GM23338 (cell line): ENCODE results near the gene NFS1. TPM values are rescaled to one million over a fixed set of nuclear protein-coding genes. Genes with fewer than 3 reads are reported as not detected.

Experiments
- ATAC-seq: fragments of 200-7000 bp; cut with Tn5 transposase; 3 replicates; pipeline ENCODE4 v1.9.1; 2020
- DNase-seq: peaks from one replicate; pipeline ENCODE4 v3.0.0-alpha.2; 2015; ENCODE audit warnings: low spot score
- H2AFZ ChIP-seq: fragments of 200-600 bp; sonication (generic); 2 replicates; pipeline ENCODE4 v1.8.0; 2016; ENCODE audit warnings: antibody characterized with exemption, mild to moderate bottlenecking, moderate library complexity
- H3F3A ChIP-seq: fragments of 200-600 bp; sonication (generic); replicated peaks from 2 replicates; pipeline ENCODE4 v1.8.0; 2017; ENCODE audit warnings: antibody characterized with exemption, mixed run types, low read depth
- H3K27ac ChIP-seq: fragments of 200-600 bp; sonication (generic); 2 replicates; pipeline ENCODE4 v1.6.1; 2016; ENCODE audit warnings: low read depth
- H3K27me3 ChIP-seq: fragments of 200-600 bp; sonication (generic); 2 replicates; pipeline ENCODE4 v1.8.0; 2016; ENCODE audit warnings: mild to moderate bottlenecking, mixed run types, moderate library complexity; ENCODE audit not compliant: insufficient read depth
- H3K36me3 ChIP-seq: fragments of 200-600 bp; sonication (generic); 2 replicates; pipeline ENCODE4 v1.8.0; 2016; ENCODE audit warnings: mild to moderate bottlenecking; ENCODE audit not compliant: insufficient read depth
- H3K4me1 ChIP-seq: fragments of 200-600 bp; sonication (generic); 2 replicates; pipeline ENCODE4 v1.8.0; 2016; ENCODE audit warnings: mild to moderate bottlenecking, moderate library complexity; ENCODE audit not compliant: insufficient read depth
- H3K4me2 ChIP-seq: fragments of 200-600 bp; sonication (generic); 2 replicates; pipeline ENCODE4 v1.7.1; 2017; ENCODE audit warnings: mixed run types
- H3K4me3 ChIP-seq: fragments of 200-600 bp; sonication (generic); 2 replicates; pipeline ENCODE4 v1.6.1; 2016; ENCODE audit warnings: mixed run types
- H3K79me2 ChIP-seq: fragments of 200-600 bp; sonication (generic); replicated peaks from 2 replicates; pipeline ENCODE4 v1.8.0; 2017; ENCODE audit warnings: mild to moderate bottlenecking; ENCODE audit not compliant: insufficient read depth
- H3K9me2 ChIP-seq: fragments of 200-600 bp; sonication (generic); 2 replicates; pipeline ENCODE4 v1.8.0; 2017; ENCODE audit not compliant: insufficient read depth
- H4K20me1 ChIP-seq: fragments of 200-600 bp; sonication (generic); replicated peaks from 2 replicates; pipeline ENCODE4 v1.8.0; 2017; ENCODE audit warnings: mild to moderate bottlenecking; ENCODE audit not compliant: insufficient read depth
- H3K27ac Mint-ChIP-seq: 2 replicates; pipeline ENCODE4 v1.8.0; 2020; ENCODE audit warnings: inconsistent platforms, mild to moderate bottlenecking, moderate library complexity, mixed read lengths
- H3K27me3 Mint-ChIP-seq: 3 replicates; pipeline ENCODE4 v1.8.0; 2022; ENCODE audit warnings: low read depth, mild to moderate bottlenecking, moderate library complexity, mixed read lengths, inconsistent platforms; ENCODE audit not compliant: insufficient read depth, poor library complexity
- H3K36me3 Mint-ChIP-seq: 3 replicates; pipeline ENCODE4 v1.8.0; 2021; ENCODE audit warnings: low read depth, mild to moderate bottlenecking, inconsistent platforms, moderate library complexity, mixed read lengths
- H3K4me1 Mint-ChIP-seq: 3 replicates; pipeline ENCODE4 v1.8.0; 2020; ENCODE audit warnings: mild to moderate bottlenecking, inconsistent platforms, mixed read lengths
- H3K4me3 Mint-ChIP-seq: 3 replicates; pipeline ENCODE4 v1.8.0; 2021; ENCODE audit warnings: moderate library complexity, mild to moderate bottlenecking, inconsistent platforms, mixed read lengths
- H3K9me3 Mint-ChIP-seq: 3 replicates; pipeline ENCODE4 v1.8.0; 2020; ENCODE audit warnings: moderate library complexity, mild to moderate bottlenecking, inconsistent platforms, mixed read lengths
- CREB1 ChIP-seq: fragments of 250-450 bp; sonication (Bioruptor Pico); IDR thresholded peaks from 2 replicates; pipeline ENCODE4 v1.5.0; 2020; ENCODE audit warnings: low read depth, mild to moderate bottlenecking, moderate library complexity
- ETS1 ChIP-seq: IDR thresholded peaks from 2 replicates; pipeline ENCODE4 v1.6.1; 2016; ENCODE audit warnings: antibody characterized with exemption
- EZH2 ChIP-seq: fragments of 200-600 bp; sonication (generic); IDR thresholded peaks from one replicate; pipeline ENCODE4 v1.8.0; 2017; ENCODE audit warnings: antibody characterized with exemption, mild to moderate bottlenecking, low read depth; ENCODE audit not compliant: unreplicated experiment
- NANOG ChIP-seq: IDR thresholded peaks from 2 replicates; pipeline ENCODE4 v1.6.1; 2016; ENCODE audit warnings: antibody characterized with exemption, borderline replicate concordance
- POLR2AphosphoS5 ChIP-seq: IDR thresholded peaks from 2 replicates; pipeline ENCODE4 v1.6.1; 2016; ENCODE audit warnings: antibody characterized with exemption, low read depth
- STAT1 ChIP-seq: IDR thresholded peaks from one replicate; pipeline ENCODE4 v1.6.1; 2016; ENCODE audit warnings: antibody characterized with exemption; ENCODE audit not compliant: unreplicated experiment
- polyA plus RNA-seq: library from polyadenylated mRNA; unstranded; fragments of >200 nt; fragmentation: Nextera tagmentation; extraction: Ambion mirVana; gene quantifications from 2 replicates; pipeline ENCODE4 v1.2.1, GENCODE V29; 2016
- total RNA-seq: library from RNA; depleted of rRNA; stranded (reverse); fragments of >200 nt; shearing (Covaris generic); gene quantifications from 2 replicates; pipeline ENCODE4 v1.2.3, GENCODE V29; 2014
- TF ChIP-seq, protein P1 (sequence below), 2 experiments: fragments of 200-600 bp in 1 of 2; sonication (generic) in 1 of 2; conservative IDR thresholded peaks; 2 replicates each; pipeline versions ENCODE4 v1.5.1 to v1.6.1; 2016 to 2017; ENCODE audit warnings: antibody characterized with exemption in 2 of 2, low read depth in 2 of 2, mild to moderate bottlenecking in 2 of 2, moderate library complexity in 1 of 2

Gene NFS1
- total and polyA plus RNA-seq, 2 experiments from 2014 or later, result 22.8 to 35.7 TPM

DNA sequence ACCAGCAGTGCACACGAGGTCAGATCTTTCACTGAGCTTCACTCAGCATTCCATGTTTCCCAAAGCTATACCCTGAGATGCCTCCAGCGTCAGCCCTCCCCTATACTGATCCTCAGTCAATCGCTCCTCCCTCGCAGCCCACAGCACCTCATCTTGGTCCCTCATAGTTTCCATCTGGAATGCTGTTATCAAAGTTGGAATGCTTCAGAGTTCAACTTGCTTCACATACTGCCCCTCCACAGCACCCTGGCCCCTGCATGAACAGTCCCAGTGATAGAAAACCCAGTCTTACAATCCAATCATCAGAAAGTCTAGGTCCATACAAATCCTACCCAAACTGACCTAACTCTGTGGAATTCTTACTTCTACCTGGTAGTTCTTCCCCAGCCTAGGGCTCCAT is 63.5 kb downstream of the NFS1 start:
- Histone ChIP-seq H3K4me3 (no peak overlapping the region), H3K36me3 (0 out of 2 replicates have a peak, but pooled peaks cover 5% of the 10 kb centered on the region), H3K9me2 (no peaks in the 10 kb centered on the region), H3K4me2 (no peak overlapping the region), H3K27me3 (no peaks in the 10 kb centered on the region), H2AFZ (no peak overlapping the region), H3K79me2 (peaks cover 67% of the 10 kb centered on the region), H3F3A (no peaks in the 10 kb centered on the region), H3K4me1 (peaks cover 18% of the 10 kb centered on the region; the same call in 1 of the 2 replicates), H3K27ac (peak overlapping the region; percentile 74; the same call in 1 of the 2 replicates), H4K20me1 (peaks cover 36% of the 10 kb centered on the region)
- H3K36me3 Mint-ChIP-seq, result peaks cover 15% of the 10 kb centered on the region
- TF ChIP-seq EZH2, result no peak
- TF ChIP-seq STAT1, result no peak
- no peak for TF ChIP-seq POLR2AphosphoS5
- TF ChIP-seq, protein P1, sequence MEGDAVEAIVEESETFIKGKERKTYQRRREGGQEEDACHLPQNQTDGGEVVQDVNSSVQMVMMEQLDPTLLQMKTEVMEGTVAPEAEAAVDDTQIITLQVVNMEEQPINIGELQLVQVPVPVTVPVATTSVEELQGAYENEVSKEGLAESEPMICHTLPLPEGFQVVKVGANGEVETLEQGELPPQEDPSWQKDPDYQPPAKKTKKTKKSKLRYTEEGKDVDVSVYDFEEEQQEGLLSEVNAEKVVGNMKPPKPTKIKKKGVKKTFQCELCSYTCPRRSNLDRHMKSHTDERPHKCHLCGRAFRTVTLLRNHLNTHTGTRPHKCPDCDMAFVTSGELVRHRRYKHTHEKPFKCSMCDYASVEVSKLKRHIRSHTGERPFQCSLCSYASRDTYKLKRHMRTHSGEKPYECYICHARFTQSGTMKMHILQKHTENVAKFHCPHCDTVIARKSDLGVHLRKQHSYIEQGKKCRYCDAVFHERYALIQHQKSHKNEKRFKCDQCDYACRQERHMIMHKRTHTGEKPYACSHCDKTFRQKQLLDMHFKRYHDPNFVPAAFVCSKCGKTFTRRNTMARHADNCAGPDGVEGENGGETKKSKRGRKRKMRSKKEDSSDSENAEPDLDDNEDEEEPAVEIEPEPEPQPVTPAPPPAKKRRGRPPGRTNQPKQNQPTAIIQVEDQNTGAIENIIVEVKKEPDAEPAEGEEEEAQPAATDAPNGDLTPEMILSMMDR (conservative IDR thresholded peaks at IDR 0.05; ENCODE audit: low read depth in 2 of 2), result no peak
- no peak for TF ChIP-seq NANOG
- no peaks in the 10 kb centered on the region for H3K9me3 Mint-ChIP-seq
- ATAC-seq (peak; percentile 19; the same call in 1 of the 3 replicates), DNase-seq (no peak)
- H3K27me3 Mint-ChIP-seq, result peaks cover 7% of the 10 kb centered on the region
- H3K27ac Mint-ChIP-seq, result no peak overlapping the region
- H3K4me1 Mint-ChIP-seq, result peaks cover 18% of the 10 kb centered on the region
- no peak overlapping the region for H3K4me3 Mint-ChIP-seq

- Mint-ChIP-seq H3K27me3 (peaks cover 7% of the 10 kb centered on the region), H3K4me3 (no peak overlapping the region), H3K36me3 (peaks cover 32% of the 10 kb centered on the region), H3K9me3 (no peaks in the 10 kb centered on the region), H3K27ac (peak overlapping the region; percentile 48), H3K4me1 (no peaks in the 10 kb centered on the region)
- Histone ChIP-seq H3K9me2 (no peaks in the 10 kb centered on the region), H3K79me2 (peaks cover 37% of the 10 kb centered on the region), H4K20me1 (peaks cover 24% of the 10 kb centered on the region), H3K4me2 (no peak overlapping the region), H2AFZ (no peak overlapping the region), H3F3A (no peaks in the 10 kb centered on the region), H3K27me3 (no peaks in the 10 kb centered on the region), H3K4me1 (no peaks in the 10 kb centered on the region), H3K4me3 (no peak overlapping the region), H3K36me3 (peaks cover 17% of the 10 kb centered on the region), H3K27ac (no peak overlapping the region)
- no peak for ATAC-seq
- TF ChIP-seq NANOG, result no peak
- TF ChIP-seq ETS1, result no peak
- no peak for TF ChIP-seq EZH2
- TF ChIP-seq CREB1 (CRISPR knock-in tag), result no peak
- DNase-seq, result no peak
These were observed 66.5 kb downstream of the NFS1 start for GRCh38 chr20:35632539-35633115.
